ENCODE measurements around the gene PSD2.

PSD2 gene

DNA sequence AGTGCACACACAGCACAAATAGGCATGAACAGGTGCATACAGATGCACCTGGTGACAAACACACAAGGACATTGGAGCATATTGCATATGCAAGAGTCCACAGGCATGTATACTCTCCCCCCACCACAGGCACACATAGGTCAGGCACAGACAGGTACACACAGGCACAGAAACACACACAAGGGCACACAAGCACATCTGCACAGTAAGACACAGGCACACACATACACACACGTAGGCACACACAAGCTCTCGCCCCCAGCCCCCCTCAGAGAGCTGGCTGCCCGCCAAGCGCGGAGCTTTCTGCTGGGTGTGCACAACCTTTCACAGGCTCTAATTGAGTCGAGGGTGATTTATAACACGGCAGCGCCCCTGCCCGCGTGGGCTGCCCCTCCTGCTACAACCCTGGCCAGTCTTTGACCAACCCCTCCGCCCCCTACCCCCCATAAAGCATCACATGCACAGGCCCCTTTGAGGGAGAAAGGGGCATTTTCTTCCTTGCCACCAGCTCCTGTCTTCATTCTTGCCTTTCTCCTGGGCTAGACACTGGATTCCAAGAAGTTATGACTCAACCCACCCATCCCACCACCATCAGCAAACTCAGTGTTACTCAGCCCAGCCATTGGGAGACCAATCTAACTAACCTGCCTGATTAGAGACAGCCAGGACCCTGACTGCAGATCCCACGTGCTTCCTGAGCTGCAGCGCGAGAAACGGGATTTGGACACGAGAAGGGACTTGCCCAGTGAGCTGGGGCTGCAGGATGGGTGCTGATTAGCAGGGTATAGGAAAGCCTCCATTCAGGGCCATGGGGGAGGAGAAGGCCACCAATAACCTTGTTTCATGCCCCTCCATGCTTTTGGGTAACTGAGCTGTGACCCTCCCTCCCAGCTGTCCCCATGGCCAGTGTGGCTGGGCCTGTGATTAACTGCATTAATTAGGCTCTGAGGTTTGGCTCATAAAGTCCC lies 42.8 kb upstream of the PSD2 start:
- no peak for DNase-seq (ENCODE audit: low spot score)
- TF ChIP-seq, protein P1, sequence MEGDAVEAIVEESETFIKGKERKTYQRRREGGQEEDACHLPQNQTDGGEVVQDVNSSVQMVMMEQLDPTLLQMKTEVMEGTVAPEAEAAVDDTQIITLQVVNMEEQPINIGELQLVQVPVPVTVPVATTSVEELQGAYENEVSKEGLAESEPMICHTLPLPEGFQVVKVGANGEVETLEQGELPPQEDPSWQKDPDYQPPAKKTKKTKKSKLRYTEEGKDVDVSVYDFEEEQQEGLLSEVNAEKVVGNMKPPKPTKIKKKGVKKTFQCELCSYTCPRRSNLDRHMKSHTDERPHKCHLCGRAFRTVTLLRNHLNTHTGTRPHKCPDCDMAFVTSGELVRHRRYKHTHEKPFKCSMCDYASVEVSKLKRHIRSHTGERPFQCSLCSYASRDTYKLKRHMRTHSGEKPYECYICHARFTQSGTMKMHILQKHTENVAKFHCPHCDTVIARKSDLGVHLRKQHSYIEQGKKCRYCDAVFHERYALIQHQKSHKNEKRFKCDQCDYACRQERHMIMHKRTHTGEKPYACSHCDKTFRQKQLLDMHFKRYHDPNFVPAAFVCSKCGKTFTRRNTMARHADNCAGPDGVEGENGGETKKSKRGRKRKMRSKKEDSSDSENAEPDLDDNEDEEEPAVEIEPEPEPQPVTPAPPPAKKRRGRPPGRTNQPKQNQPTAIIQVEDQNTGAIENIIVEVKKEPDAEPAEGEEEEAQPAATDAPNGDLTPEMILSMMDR (IDR thresholded peaks at IDR 0.05; ENCODE audit: extremely low read depth, missing control alignments) = no peak

DNA sequence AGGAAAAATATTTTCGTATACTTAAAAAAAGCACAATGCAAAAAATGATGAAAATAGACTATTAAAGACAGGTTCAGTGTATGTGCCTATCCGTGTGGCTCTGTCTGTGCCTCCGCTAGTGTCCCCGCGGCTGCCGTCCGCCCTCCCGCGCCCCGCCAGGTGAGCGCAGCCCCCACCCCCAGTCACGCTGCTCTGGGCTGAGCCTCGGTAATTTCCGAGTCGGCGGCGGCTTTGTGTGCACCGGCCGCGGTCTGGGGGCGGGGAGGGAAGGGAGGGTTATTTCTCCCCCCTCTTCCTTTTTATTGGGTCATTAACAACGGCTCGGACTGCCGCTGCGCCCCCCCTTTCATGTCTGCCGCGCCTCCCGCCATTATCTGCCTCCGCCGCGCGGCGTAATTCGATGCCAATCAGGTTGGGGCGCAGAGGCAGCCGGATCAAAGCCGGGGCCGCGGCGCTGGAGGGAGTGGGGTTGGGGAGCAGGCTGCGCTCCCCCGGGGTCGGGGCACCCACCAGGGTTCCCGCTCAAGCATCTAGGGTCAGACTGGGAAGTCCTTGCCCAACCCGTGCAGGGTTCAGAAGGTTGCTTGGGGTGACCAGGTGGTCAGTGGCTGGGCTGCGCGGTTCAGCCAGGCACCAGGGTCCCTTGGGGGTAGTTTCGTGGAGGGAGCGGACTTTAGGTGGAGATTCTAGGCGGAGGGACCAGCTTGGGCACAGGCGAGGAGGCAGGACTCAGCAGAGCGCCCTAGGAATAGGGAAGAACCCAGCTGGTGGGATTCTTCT lies 39.5 kb upstream of the PSD2 start:
- TF ChIP-seq, protein P1 (IDR thresholded peaks at IDR 0.05; ENCODE audit: extremely low read depth, missing control alignments) = no peak
- DNase-seq (ENCODE audit: low spot score) = peak; percentile 69

DNA sequence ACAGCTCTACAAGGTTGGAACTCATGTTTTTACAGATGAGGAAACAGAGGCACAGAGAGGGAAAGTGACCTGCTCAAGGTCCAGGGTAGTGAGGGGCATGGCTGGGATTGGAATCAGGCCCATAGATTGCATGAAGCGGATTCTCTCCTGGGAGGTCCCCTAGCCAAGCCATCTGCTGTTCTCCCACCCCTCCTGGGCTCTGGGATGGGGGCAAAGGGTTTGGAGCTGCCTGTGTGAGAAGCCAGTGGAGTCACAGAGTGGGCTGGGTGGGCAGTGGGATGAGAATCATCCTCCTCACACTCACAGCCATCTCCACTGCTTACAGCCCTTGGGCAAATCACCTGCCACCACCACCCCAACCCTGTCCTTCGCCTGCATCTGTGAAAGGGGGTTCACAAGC lies 38.6 kb upstream of the PSD2 start:
- DNase-seq (ENCODE audit: low spot score) = no peak
- TF ChIP-seq, protein P1 (IDR thresholded peaks at IDR 0.05; ENCODE audit: extremely low read depth, missing control alignments) = no peak

DNA sequence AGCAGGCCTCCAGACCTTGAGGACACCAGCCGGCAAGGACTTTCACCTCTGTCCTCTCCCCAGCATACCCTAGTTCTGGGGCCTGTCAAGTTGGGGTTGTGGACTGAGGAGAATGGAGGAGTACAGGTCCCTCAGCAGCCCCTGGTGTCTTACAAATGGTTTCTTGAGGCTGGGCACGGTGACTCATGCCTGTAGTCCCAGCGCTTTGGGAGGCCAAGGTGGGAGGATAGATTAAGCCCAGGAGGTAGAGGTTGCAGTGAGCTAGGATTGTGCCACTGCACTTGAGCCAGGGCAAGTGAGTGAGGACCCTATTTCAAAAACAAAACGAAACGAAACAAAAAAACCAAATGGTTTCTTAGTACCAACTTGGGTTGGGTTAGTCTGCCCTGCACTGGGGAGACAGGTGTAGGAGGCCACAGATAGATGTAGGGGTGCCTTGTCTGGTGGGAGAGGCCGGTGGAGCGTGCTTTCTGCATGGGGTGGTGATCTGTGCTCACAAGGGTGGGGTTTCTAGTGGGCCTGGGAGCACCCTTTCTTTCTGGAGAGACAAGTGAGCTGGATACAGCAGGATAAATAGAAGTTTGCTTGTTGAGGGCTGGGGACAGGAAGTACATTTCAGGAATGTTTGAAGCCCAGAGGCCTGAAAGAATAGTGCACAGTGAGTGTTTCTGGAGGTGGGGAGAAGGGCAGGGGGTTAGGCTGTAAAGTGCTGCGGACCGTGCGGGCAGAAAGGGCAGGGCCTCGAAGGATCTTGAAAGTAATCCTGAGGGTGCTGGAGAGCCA lies 37.7 kb upstream of the PSD2 start:
- no peak for DNase-seq (ENCODE audit: low spot score)
- TF ChIP-seq, protein P1 (IDR thresholded peaks at IDR 0.05; ENCODE audit: extremely low read depth, missing control alignments) = no peak

- TF ChIP-seq, protein P1 (IDR thresholded peaks at IDR 0.05; ENCODE audit: extremely low read depth, missing control alignments) = no peak
- no peak for DNase-seq (ENCODE audit: low spot score)
Observed at GRCh38 chr5:139758510-139759075, 37.0 kb upstream of the PSD2 start.

- no peak for DNase-seq (ENCODE audit: low spot score)
- TF ChIP-seq, protein P1 (IDR thresholded peaks at IDR 0.05; ENCODE audit: extremely low read depth, missing control alignments) = no peak
Observed at GRCh38 chr5:139759219-139759721, 36.3 kb upstream of the PSD2 start.
